Measurements from ENCODE around the gene PAMR1. TPM values are rescaled to one million over a fixed set of nuclear protein-coding genes. Genes with fewer than 3 reads are reported as not detected.

Gene PAMR1
- total RNA-seq, 4 donors from 2014 or later: 13.3 to 25.8 (median 14.6) TPM

DNA sequence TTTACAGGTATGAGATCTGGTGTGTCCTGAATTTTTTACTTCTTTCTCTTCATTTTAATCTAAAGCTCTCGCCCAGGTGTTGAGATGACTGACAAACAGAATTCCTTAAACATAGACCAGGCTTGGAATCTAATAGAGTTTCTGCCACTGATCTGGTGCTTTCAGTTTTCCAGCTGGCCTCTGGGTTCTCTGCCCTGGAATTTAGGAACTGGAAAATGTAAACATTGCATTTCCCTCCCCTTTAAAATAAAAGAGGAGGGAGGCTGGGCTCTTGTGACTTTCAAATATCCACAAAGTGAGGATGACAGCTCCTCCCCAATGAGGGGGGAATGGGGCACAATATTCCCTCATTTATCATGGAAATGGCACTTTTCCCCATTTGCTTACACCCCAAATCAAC lies 5.0 kb downstream of the PAMR1 start:
- Histone ChIP-seq H3K27me3 (peaks cover 4% of the 10 kb centered on the region), H3K4me3 (no peak overlapping the region), H3K36me3 (no peaks in the 10 kb centered on the region), H3K4me1 (peaks cover 27% of the 10 kb centered on the region), H3K27ac (no peak overlapping the region), H3K9me3 (no peaks in the 10 kb centered on the region)
- no peak for TF ChIP-seq EP300 (IDR thresholded peaks at IDR 0.05)
- TF ChIP-seq POLR2AphosphoS5 (IDR thresholded peaks at IDR 0.05): no peak
- no peak for DNase-seq (ENCODE audit: low spot score in 2 of 2)
- WGBS: 90% methylated on average over 1 of the region's 1 CpG

DNA sequence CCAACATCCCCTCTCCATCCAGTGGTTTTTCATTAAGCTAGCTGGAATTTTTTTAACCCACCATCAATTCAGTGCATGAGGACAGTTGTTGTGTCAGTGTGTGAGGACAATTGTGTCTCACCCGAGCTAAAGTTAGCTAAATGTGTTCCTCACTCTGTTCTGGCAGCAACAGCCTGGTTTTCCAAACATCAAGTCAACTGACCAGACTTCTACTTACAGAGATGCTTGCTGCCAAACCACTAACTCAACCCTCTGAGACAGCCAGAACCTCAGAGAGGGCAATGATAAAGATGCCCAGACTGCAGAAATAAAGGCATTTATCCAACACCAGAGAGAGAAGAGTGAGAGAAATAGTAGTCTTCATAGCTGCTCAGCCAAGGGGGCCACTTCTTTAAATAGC lies 6.7 kb downstream of the PAMR1 start:
- TF ChIP-seq POLR2A (IDR thresholded peaks at IDR 0.05): no peak
- TF ChIP-seq POLR2AphosphoS5 (IDR thresholded peaks at IDR 0.05): no peak
- TF ChIP-seq, protein P1, sequence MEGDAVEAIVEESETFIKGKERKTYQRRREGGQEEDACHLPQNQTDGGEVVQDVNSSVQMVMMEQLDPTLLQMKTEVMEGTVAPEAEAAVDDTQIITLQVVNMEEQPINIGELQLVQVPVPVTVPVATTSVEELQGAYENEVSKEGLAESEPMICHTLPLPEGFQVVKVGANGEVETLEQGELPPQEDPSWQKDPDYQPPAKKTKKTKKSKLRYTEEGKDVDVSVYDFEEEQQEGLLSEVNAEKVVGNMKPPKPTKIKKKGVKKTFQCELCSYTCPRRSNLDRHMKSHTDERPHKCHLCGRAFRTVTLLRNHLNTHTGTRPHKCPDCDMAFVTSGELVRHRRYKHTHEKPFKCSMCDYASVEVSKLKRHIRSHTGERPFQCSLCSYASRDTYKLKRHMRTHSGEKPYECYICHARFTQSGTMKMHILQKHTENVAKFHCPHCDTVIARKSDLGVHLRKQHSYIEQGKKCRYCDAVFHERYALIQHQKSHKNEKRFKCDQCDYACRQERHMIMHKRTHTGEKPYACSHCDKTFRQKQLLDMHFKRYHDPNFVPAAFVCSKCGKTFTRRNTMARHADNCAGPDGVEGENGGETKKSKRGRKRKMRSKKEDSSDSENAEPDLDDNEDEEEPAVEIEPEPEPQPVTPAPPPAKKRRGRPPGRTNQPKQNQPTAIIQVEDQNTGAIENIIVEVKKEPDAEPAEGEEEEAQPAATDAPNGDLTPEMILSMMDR (IDR thresholded peaks at IDR 0.05): no peak
- TF ChIP-seq EP300 (IDR thresholded peaks at IDR 0.05): no peak
- 69% methylated on average over 1 of the region's 1 CpG for WGBS
- H3K4me1 ChIP-seq: peaks cover 12% of the 10 kb centered on the region

DNA sequence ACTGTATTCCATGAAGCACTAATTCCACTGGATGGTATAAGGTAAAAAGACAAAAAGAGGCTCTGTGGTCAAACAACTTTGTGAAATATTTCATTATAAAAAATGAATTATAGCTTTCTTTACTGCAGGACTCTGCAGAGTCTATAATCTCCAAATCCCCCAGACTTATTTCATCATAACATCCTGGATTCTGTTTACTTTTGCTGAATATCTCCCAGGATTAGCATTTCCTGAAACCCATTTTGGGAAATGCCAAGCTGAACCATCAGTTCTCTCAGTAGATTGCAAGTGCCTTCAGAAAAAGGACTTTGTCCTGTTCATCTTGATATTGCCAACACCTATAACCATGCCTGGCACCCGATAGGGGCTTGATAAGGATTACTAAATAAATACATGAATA lies 7.9 kb downstream of the PAMR1 start:
- Histone ChIP-seq H3K4me3 (no peak overlapping the region), H3K27me3 (no peaks in the 10 kb centered on the region), H3K9me3 (no peaks in the 10 kb centered on the region), H3K27ac (no peak overlapping the region), H3K4me1 (no peaks in the 10 kb centered on the region), H3K36me3 (no peaks in the 10 kb centered on the region)
- 95% methylated on average over 1 of the region's 1 CpG for WGBS
- DNase-seq (ENCODE audit: low spot score in 2 of 2): no peak
- TF ChIP-seq, protein P1 (IDR thresholded peaks at IDR 0.05): no peak
- TF ChIP-seq EP300 (IDR thresholded peaks at IDR 0.05): no peak
- TF ChIP-seq POLR2AphosphoS5 (IDR thresholded peaks at IDR 0.05): no peak
- no peak for TF ChIP-seq POLR2A (IDR thresholded peaks at IDR 0.05)

More for the DNA sequence above, 6.7 kb downstream of the PAMR1 start:
- Histone ChIP-seq H3K36me3 (no peaks in the 10 kb centered on the region), H3K27ac (no peak overlapping the region), H3K27me3 (no peaks in the 10 kb centered on the region), H3K9me3 (no peaks in the 10 kb centered on the region), H3K4me3 (no peak overlapping the region)
- no peak for DNase-seq (ENCODE audit: low spot score in 2 of 2)

DNA sequence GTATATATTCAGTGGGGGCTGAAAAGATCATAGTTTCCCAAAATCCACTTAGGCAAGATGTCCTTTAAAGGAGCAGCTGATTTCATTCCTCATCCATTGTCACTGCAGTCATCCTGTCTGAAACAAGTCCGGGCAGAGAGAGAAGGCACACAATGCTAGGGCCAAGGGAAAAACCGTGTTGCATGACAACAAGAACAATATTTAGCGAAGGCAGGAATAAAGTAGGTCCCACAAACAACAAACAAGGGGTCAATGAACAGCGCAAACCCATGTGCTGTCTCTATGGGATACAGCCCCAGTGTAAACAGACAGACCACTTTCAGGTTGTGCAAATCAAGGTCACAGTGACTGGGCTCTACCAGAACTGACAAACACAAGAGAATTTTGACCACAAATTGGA lies 9.0 kb downstream of the PAMR1 start:
- WGBS: 59% methylated on average over 4 of the region's 4 CpGs
- no peaks in the 10 kb centered on the region for H3K9me3 ChIP-seq
- TF ChIP-seq EP300 (IDR thresholded peaks at IDR 0.05) (no peak), POLR2A (IDR thresholded peaks at IDR 0.05) (no peak), POLR2AphosphoS5 (IDR thresholded peaks at IDR 0.05) (no peak)
- TF ChIP-seq, protein P1 (IDR thresholded peaks at IDR 0.05): no peak
- no peaks in the 10 kb centered on the region for H3K27me3 ChIP-seq
- H3K36me3 ChIP-seq: no peaks in the 10 kb centered on the region
- H3K4me1 ChIP-seq: no peaks in the 10 kb centered on the region
- no peak overlapping the region for H3K4me3 ChIP-seq
- no peak for DNase-seq (ENCODE audit: low spot score in 2 of 2)
- H3K27ac ChIP-seq: no peak overlapping the region

DNA sequence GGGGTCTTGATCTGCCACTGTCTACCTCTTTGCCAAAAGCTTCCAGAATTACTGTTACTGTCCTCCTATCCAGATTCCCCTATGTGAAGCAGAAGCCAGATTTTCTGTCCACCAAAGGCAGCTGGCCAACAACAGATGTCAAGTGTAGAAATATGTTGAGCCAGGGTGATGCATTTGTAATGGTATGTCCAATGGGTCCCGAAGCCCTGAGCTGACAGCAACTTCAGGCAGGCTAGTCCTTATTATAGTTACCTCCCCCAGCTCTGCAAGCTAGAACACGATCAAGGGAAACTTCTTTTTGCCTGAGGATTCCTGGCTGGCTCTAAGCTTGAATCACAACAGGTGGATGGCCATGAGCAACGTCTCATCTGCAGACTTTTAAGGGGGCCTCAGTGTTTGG lies 10.2 kb downstream of the PAMR1 start:
- no peak for TF ChIP-seq EP300 (IDR thresholded peaks at IDR 0.05)
- TF ChIP-seq POLR2AphosphoS5 (IDR thresholded peaks at IDR 0.05): no peak
- TF ChIP-seq, protein P1 (IDR thresholded peaks at IDR 0.05): no peak
- no peak for TF ChIP-seq POLR2A (IDR thresholded peaks at IDR 0.05)
- 33% methylated on average over 3 of the region's 3 CpGs for WGBS
- no peaks in the 10 kb centered on the region for H3K27me3 ChIP-seq
- H3K27ac ChIP-seq: no peak overlapping the region
- H3K9me3 ChIP-seq: no peaks in the 10 kb centered on the region
- H3K36me3 ChIP-seq: no peaks in the 10 kb centered on the region
- H3K4me3 ChIP-seq: no peak overlapping the region
- H3K4me1 ChIP-seq: no peaks in the 10 kb centered on the region
- no peak for DNase-seq (ENCODE audit: low spot score in 2 of 2)

DNA sequence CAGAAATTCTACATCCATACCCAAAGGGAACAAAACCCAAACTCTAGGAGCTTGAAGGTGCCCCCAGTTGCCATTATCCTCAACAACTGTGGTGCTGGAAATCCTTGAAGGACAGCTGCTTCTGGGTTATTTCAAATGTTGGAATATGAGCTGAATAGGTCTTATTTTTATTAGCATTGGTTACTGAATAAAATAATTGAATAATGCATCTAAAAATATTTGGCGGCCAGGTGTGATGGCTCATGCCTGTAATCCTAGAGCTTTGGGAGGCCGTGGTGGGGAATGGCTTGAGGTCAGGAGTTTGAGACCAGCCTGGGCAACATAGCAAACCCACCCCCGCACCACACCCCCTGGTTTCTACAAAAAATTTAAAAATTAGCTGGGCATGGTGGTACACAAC lies 10.9 kb downstream of the PAMR1 start:
- Histone ChIP-seq H3K27ac (no peak overlapping the region), H3K4me1 (no peaks in the 10 kb centered on the region), H3K36me3 (no peaks in the 10 kb centered on the region), H3K9me3 (no peaks in the 10 kb centered on the region), H3K27me3 (no peaks in the 10 kb centered on the region), H3K4me3 (no peak overlapping the region)
- no peak for DNase-seq (ENCODE audit: low spot score in 2 of 2)
- no peak for TF ChIP-seq POLR2A (IDR thresholded peaks at IDR 0.05)
- TF ChIP-seq, protein P1 (IDR thresholded peaks at IDR 0.05): no peak
- TF ChIP-seq POLR2AphosphoS5 (IDR thresholded peaks at IDR 0.05): no peak
- TF ChIP-seq EP300 (IDR thresholded peaks at IDR 0.05): no peak
- 93% methylated on average over 3 of the region's 3 CpGs for WGBS
